ENCODE data around the gene C1orf94. TPM values are rescaled to one million over a fixed set of nuclear protein-coding genes. Genes with fewer than 3 reads are reported as not detected.

Gene C1orf94
- total and polyA plus RNA-seq, 4 donors, result not detected

- Histone ChIP-seq H3K9me3 (ENCODE audit: control insufficient read depth, low read length) (no peaks in the 10 kb centered on the region), H3K4me3 (ENCODE audit: low read length in 2 of 2) (peak overlapping the region; percentile 2 to 51), H3K4me1 (ENCODE audit: control insufficient read depth in 1 of 2, insufficient read depth in 2 of 2, low read length in 2 of 2) (no peaks in the 10 kb centered on the region), H3K27ac (ENCODE audit: low read depth in 1 of 2, low read length in 2 of 2) (no peak overlapping the region), H3K36me3 (ENCODE audit: control insufficient read depth in 1 of 2, insufficient read depth in 2 of 2, low read length in 1 of 2) (no peaks in the 10 kb centered on the region), H3K27me3 (ENCODE audit: control insufficient read depth in 1 of 2, insufficient read depth in 2 of 2, low read length in 1 of 2) (no peaks in the 10 kb centered on the region)
- WGBS, 2 donors, result 1 to 2% methylated on average over 46 of the region's 46 CpGs
- ATAC-seq (ENCODE audit: low FRiP score) (peak; percentile 93), DNase-seq (peak; percentile 86 to 93)
- intact Hi-C loops (cut with DNase I), result loop anchor here (5.0 to 10.0 kb wide), 5 partner anchors 268 to 531 kb away; no protein-coding TSS in a partner anchor
Measured at GRCh38 chr1:34162852-34163766, 13.6 kb upstream of the C1orf94 start.

GRCh38 chr1:34163792-34164731 is 12.6 kb upstream of the C1orf94 start:
- peak in 1 of 2 donors; percentile 76 for DNase-seq
- H3K9me3 ChIP-seq (ENCODE audit: control insufficient read depth, low read length), result no peaks in the 10 kb centered on the region
- H3K27me3 ChIP-seq (ENCODE audit: control insufficient read depth in 1 of 2, insufficient read depth in 2 of 2, low read length in 1 of 2), result no peaks in the 10 kb centered on the region
- peak; percentile 36 for ATAC-seq (ENCODE audit: low FRiP score)
- H3K4me3 ChIP-seq (ENCODE audit: low read length in 2 of 2), result peak overlapping the region; percentile 45 to 51
- no peaks in the 10 kb centered on the region for H3K4me1 ChIP-seq (ENCODE audit: control insufficient read depth in 1 of 2, insufficient read depth in 2 of 2, low read length in 2 of 2)
- no peaks in the 10 kb centered on the region for H3K36me3 ChIP-seq (ENCODE audit: control insufficient read depth in 1 of 2, insufficient read depth in 2 of 2, low read length in 1 of 2)
- H3K27ac ChIP-seq (ENCODE audit: low read depth in 1 of 2, low read length in 2 of 2), result no peak overlapping the region
- WGBS, 2 donors, result 1% methylated on average over 72 to 75 of the region's 75 CpGs
- intact Hi-C loops (cut with DNase I), result loop anchor here (5.0 to 10.0 kb wide), 5 partner anchors 269 to 532 kb away; no protein-coding TSS in a partner anchor

- DNase-seq (peak; percentile 53 to 90), ATAC-seq (ENCODE audit: low FRiP score) (no peak)
- Histone ChIP-seq H3K4me1 (ENCODE audit: control insufficient read depth in 1 of 2, insufficient read depth in 2 of 2, low read length in 2 of 2) (no peaks in the 10 kb centered on the region), H3K36me3 (ENCODE audit: control insufficient read depth in 1 of 2, insufficient read depth in 2 of 2, low read length in 1 of 2) (no peaks in the 10 kb centered on the region), H3K27ac (ENCODE audit: low read depth in 1 of 2, low read length in 2 of 2) (no peak within 1 kb of the TSS), H3K4me3 (ENCODE audit: low read length in 2 of 2) (peak within 1 kb of the TSS; percentile 45 to 51), H3K27me3 (ENCODE audit: control insufficient read depth in 1 of 2, insufficient read depth in 2 of 2, low read length in 1 of 2) (no peaks in the 10 kb centered on the region), H3K9me3 (ENCODE audit: control insufficient read depth, low read length) (no peaks in the 10 kb centered on the region)
- WGBS, 2 donors, result 1% methylated on average over 52 to 78 of the region's 78 CpGs
- intact Hi-C loops (cut with DNase I), result loop anchor here (5.0 to 10.0 kb wide), 6 partner anchors 270 to 533 kb away; no protein-coding TSS in a partner anchor
Measured at GRCh38 chr1:34164771-34165391, 11.8 kb upstream of the C1orf94 start, which contains the start of gene CSMD2. Gene CSMD2, minus strand, starts transcription at chr1:34165230. Its CDS starts 133 bp downstream, at chr1:34165097.

GRCh38 chr1:34165422-34165921 is 11.2 kb upstream of the C1orf94 start:
- Histone ChIP-seq H3K36me3 (ENCODE audit: control insufficient read depth in 1 of 2, insufficient read depth in 2 of 2, low read length in 1 of 2) (no peaks in the 10 kb centered on the region), H3K27me3 (ENCODE audit: control insufficient read depth in 1 of 2, insufficient read depth in 2 of 2, low read length in 1 of 2) (no peaks in the 10 kb centered on the region), H3K4me3 (ENCODE audit: low read length in 2 of 2) (peak overlapping the region in 1 of 2 donors; percentile 51), H3K4me1 (ENCODE audit: control insufficient read depth in 1 of 2, insufficient read depth in 2 of 2, low read length in 2 of 2) (no peaks in the 10 kb centered on the region), H3K9me3 (ENCODE audit: control insufficient read depth, low read length) (no peaks in the 10 kb centered on the region), H3K27ac (ENCODE audit: low read depth in 1 of 2, low read length in 2 of 2) (no peak overlapping the region)
- DNase-seq (no peak), ATAC-seq (ENCODE audit: low FRiP score) (no peak)
- 1 to 2% methylated on average over 13 of the region's 13 CpGs for WGBS, 2 donors
- intact Hi-C loops (cut with DNase I), result loop anchor here (5.0 to 10.0 kb wide), 3 partner anchors 271 to 528 kb away; no protein-coding TSS in a partner anchor

GRCh38 chr1:34166191-34166624 is 10.5 kb upstream of the C1orf94 start:
- Histone ChIP-seq H3K27ac (ENCODE audit: low read depth in 1 of 2, low read length in 2 of 2) (no peak overlapping the region), H3K36me3 (ENCODE audit: control insufficient read depth in 1 of 2, insufficient read depth in 2 of 2, low read length in 1 of 2) (no peaks in the 10 kb centered on the region), H3K4me3 (ENCODE audit: low read length in 2 of 2) (no peak overlapping the region), H3K4me1 (ENCODE audit: control insufficient read depth in 1 of 2, insufficient read depth in 2 of 2, low read length in 2 of 2) (no peaks in the 10 kb centered on the region), H3K9me3 (ENCODE audit: control insufficient read depth, low read length) (no peaks in the 10 kb centered on the region), H3K27me3 (ENCODE audit: control insufficient read depth in 1 of 2, insufficient read depth in 2 of 2, low read length in 1 of 2) (no peaks in the 10 kb centered on the region)
- DNase-seq (peak in 1 of 2 donors; percentile 76), ATAC-seq (ENCODE audit: low FRiP score) (no peak)
- 1 to 2% methylated on average over 27 of the region's 27 CpGs for WGBS, 2 donors
- intact Hi-C loops (cut with DNase I), result loop anchor here (5.0 to 10.0 kb wide), 3 partner anchors 271 to 529 kb away; no protein-coding TSS in a partner anchor

GRCh38 chr1:34166625-34167361 is 9.9 kb upstream of the C1orf94 start:
- no peaks in the 10 kb centered on the region for H3K9me3 ChIP-seq (ENCODE audit: control insufficient read depth, low read length)
- no peaks in the 10 kb centered on the region for H3K4me1 ChIP-seq (ENCODE audit: control insufficient read depth in 1 of 2, insufficient read depth in 2 of 2, low read length in 2 of 2)
- peak in 1 of 2 donors; percentile 81 for DNase-seq
- no peaks in the 10 kb centered on the region for H3K27me3 ChIP-seq (ENCODE audit: control insufficient read depth in 1 of 2, insufficient read depth in 2 of 2, low read length in 1 of 2)
- H3K4me3 ChIP-seq (ENCODE audit: low read length in 2 of 2), result no peak overlapping the region
- no peak overlapping the region for H3K27ac ChIP-seq (ENCODE audit: low read depth in 1 of 2, low read length in 2 of 2)
- intact Hi-C loops (cut with DNase I), result loop anchor here (5.0 to 10.0 kb wide), 3 partner anchors 272 to 529 kb away; no protein-coding TSS in a partner anchor
- ATAC-seq (ENCODE audit: low FRiP score), result no peak
- H3K36me3 ChIP-seq (ENCODE audit: control insufficient read depth in 1 of 2, insufficient read depth in 2 of 2, low read length in 1 of 2), result no peaks in the 10 kb centered on the region
- 4 to 6% methylated on average over 24 of the region's 24 CpGs for WGBS, 2 donors

- 48 to 71% methylated on average over 13 of the region's 13 CpGs for WGBS, 2 donors
- Histone ChIP-seq H3K9me3 (ENCODE audit: control insufficient read depth, low read length) (no peaks in the 10 kb centered on the region), H3K27me3 (ENCODE audit: control insufficient read depth in 1 of 2, insufficient read depth in 2 of 2, low read length in 1 of 2) (no peaks in the 10 kb centered on the region), H3K4me1 (ENCODE audit: control insufficient read depth in 1 of 2, insufficient read depth in 2 of 2, low read length in 2 of 2) (no peaks in the 10 kb centered on the region), H3K36me3 (ENCODE audit: control insufficient read depth in 1 of 2, insufficient read depth in 2 of 2, low read length in 1 of 2) (no peaks in the 10 kb centered on the region), H3K4me3 (ENCODE audit: low read length in 2 of 2) (no peak overlapping the region), H3K27ac (ENCODE audit: low read depth in 1 of 2, low read length in 2 of 2) (no peak overlapping the region)
- intact Hi-C loops (cut with DNase I), result loop anchor here (5.0 to 10.0 kb wide), 3 partner anchors 273 to 530 kb away; no protein-coding TSS in a partner anchor
- ATAC-seq (ENCODE audit: low FRiP score), result no peak
- no peak for DNase-seq
Measured at GRCh38 chr1:34167389-34167788, 9.3 kb upstream of the C1orf94 start.
